Amniotic epithelial cell (primary cell): ENCODE data around the gene SMAD4.
"Not testable (repeated sequence)": the region's sequence is repeated elsewhere in the genome, so short reads cannot be mapped to it uniquely, and the experiment has no call there.

ENCODE experiments used
- DNase-seq: peaks from one replicate; pipeline ENCODE4 v3.0.0-alpha.2; 2010; ENCODE audit warnings: low read depth

The SMAD4 gene

DNA sequence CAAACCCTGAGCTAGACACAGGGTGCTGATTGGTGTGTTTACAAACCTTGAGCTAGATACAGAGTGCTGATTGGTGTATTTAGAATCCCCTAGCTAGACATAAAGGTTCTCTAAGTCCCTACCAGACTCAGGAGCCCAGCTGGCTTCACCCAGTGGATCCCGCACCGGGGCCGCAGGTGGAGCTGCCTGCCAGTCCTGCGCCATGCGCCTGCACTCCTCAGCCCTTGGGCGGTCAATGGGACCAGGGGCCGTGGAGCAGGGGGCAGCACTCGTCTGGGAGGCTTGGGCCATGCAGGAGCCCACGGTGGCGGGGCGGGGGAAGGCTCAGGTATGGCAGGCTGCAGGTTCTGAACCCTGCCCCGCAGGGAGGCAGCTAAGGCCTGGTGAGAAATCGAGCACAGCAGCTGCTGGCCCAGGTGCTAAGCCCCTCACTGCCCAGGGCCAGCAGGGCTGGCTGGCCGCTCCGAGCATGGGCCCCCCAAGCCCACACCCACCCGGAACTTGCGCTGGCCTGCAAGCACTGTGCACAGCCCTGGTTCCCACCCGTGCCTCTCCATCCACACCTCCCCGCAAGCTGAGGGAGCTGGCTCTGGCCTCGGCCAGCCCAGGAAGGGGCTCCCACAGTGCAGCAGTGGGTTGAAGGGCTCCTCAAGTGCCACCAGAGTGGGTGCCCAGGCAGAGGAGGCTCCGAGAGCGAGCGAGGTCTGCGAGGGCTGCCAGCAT is 81.8 kb downstream of the SMAD4 start:
- DNase-seq = not testable (repeated sequence)

DNA sequence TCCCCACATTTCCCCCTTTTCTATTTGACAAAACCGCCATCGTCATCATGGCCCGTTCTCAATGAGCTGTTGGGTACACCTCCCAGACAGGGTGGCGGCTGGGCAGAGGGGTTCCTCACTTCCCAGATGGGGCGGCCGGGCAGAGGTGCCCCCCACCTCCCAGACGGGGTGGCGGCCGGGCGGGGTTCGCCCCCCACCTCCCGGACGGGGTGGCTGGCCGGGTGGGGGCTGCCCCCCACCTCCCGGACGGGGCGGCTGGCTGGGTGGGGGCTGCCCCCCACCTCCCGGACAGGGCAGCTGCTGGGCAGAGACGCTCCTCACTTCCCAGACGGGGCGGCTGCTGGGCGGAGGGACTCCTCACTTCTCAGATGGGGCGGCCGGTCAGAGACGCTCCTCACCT is 87.0 kb downstream of the SMAD4 start:
- not testable (repeated sequence) for DNase-seq

DNA sequence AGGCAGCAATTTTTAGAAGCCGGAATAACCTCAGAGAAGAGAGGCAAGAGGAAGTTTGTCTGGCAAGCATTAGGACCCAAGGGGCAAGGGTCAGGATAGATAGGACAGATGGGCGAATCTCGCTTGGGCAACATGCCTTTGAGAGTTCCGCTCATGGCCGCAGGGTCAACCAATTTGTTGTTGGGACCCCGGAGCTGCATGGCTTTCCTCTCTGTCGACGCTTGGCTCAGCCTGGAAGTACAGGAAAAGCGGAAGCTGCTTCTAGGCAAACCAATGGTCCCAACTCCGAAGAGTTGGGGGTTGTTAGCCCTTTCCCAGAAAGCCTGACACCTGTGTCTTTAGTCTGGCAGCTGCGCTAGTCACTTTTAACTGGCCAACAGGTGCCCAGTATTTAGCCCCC is 89.5 kb downstream of the SMAD4 start:
- not testable (repeated sequence) for DNase-seq

- DNase-seq = not testable (repeated sequence)
Measured at GRCh38 chr18:51119976-51120375, 90.0 kb downstream of the SMAD4 start.

GRCh38 chr18:51120809-51121596 is 91.0 kb downstream of the SMAD4 start:
- no peak for DNase-seq

- no peak for DNase-seq
Measured at GRCh38 chr18:51121597-51121857, 91.5 kb downstream of the SMAD4 start.

- no peak for DNase-seq
Measured at GRCh38 chr18:51122266-51123045, 92.4 kb downstream of the SMAD4 start.

GRCh38 chr18:51123046-51123395 is 93.0 kb downstream of the SMAD4 start:
- no peak for DNase-seq

DNA sequence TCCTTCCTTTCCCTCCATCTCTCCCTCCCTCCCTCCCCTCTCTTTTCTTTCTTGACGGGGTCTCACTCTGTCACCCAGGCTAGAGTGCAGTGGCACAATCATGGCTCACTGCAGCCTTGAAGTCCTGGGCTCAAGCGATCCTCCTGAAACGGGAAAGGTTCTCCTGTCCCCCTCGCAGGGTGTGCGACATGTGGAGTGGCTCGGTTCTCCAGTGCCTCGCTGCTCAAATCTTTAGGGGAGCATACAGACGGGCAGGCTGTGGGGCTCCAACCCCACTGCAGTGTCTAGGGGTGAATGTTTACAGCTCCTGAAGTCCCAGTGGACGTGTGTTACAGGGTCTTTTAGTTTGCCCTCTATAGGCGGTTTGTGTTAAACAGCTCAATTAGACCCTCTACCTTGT is 93.5 kb downstream of the SMAD4 start:
- DNase-seq = no peak

DNA sequence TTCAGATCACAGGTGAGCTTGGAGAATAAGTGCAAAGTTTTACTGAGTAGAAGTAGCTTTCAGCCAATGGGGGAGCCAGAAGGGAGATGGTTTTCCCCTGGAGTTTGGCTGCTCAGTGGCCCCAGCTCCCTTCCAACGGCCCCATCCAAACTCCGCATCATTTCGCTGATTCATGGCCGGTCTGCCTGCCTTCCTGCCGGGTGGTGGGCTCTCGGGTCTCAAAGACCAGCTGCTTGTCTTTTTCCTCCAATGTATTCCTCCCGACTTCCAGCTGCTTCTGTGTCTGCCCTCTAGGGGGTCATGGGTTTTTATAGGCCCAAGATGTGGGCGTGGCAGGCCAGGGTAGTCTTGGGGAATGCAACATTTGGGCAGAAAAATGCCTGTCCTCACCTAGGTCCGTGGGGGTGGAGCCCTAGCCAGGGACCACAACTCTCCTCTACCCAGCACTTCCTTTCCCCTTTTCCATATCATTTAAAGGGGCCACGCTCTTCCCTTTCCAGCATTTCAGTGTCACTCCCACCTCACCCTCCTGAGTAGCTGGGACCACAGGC is 94.0 kb downstream of the SMAD4 start:
- no peak for DNase-seq

DNA sequence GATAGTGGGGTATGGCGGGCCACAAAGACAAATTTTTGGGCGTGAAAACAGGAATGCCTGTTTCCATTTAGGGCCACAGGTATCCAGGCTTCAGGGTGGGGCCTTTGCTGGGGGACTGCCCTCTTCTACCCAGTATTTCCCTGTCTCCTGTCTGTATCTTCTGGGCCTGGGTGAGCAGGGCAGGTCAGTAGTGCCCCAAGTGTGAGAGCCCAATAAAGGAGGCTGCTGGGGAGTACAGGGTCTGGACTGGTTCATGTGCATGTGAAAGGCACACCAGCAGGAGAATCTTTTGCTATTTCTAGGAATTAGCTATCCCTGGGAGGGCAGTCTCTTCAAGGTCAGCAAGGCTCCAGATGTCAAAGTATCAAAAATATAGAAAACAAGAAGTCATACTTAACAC is 96.0 kb downstream of the SMAD4 start:
- DNase-seq = no peak

GRCh38 chr18:51127664-51128063 is 97.7 kb downstream of the SMAD4 start:
- DNase-seq = no peak

DNA sequence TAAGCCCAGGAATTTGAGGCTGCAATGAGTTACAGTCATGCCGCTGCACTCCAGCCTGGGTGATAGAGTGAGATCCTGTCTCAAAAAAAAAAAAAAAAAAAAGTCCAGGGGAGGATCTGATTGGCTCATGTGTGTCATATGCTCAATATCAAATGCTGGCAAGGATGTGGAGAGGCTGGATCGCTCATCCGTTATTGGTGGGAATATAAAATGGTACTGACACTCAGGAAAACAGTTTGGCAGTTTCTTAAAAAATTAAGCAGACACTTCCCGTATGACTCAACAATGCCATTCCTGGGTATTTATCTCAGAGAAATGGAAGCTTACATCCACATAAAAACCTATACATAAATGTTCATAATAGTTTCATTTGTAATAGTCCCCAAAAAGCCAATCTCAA is 98.5 kb downstream of the SMAD4 start:
- DNase-seq = no peak

DNA sequence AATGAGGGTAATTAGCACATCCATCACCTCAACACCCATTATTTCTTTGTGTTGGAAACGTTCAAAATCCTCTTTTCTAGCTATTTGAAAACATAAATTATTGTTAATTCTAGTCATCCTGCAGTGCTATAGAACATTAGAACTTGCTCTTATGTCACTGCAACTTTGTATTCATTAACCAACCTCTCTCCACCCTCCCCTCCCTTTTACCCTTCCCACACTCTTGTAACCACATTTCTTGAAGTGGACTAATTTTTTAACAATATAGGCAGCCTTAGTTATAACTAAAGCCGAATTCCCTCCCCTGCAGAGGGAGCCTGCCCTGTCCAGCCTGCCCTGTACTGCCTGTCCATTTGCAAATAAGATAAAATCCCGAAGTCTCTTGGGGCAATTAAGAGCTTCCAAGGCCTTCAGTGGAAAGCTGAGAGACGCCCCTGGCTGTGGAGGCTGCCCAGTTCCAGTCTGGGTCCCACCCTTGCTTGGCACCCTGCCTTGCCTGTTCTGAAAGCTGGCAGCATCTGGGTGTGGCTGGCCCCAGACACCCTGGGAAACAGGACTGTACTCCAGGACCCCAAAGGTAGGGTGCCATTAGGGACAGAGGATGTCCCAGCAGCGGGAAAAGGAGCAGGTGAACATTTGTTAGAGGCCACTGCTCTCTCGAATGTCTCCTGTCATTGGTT is 102.4 kb downstream of the SMAD4 start:
- no peak for DNase-seq

DNA sequence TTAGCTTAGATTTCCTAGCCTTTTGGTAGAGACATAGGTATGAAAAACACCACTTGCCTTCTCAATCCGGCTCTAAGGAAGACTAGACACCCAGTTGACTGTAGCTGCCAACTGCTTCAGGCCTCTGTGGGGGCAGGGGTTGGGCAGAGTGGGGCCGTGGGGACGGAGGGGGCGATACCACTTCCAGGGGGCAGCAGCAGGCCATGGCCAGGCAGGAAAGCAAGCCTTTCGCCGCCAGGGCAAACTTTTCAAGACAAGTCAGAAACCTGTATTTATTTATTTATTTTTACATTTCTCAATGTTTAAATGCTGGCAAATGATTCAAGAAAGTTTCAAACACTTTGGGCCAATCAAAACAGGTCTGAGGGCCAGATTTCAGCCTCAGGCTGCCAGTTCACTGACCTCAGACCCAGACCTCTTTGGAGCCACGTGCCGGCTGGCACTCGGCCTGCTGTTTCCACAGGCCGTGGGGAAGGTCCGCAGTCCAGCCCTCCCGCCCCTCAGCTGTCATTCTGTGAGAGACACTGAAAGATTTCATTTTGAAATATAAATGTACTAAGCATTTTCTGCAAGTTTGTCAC is 103.7 kb downstream of the SMAD4 start:
- no peak for DNase-seq
